Duodenal mucosa (tissue), 2 donors: ENCODE results near the gene RFTN2.
"Not testable (repeated sequence)": the region's sequence is repeated elsewhere in the genome, so short reads cannot be mapped to it uniquely, and the experiment has no call there.

Experiments
- H3K27ac ChIP-seq: one replicate; pipeline ENCODE4 v1.7.0; 2013; ENCODE audit warnings: low read depth, low read length
- H3K27me3 ChIP-seq, 2 donors: one replicate each; pipeline ENCODE4 v1.7.0; 2013; ENCODE audit warnings: low read length in 2 of 2, control low read depth in 1 of 2; ENCODE audit not compliant: insufficient read depth in 2 of 2, control insufficient read depth in 1 of 2
- H3K36me3 ChIP-seq, 2 donors: one replicate each; pipeline ENCODE4 v1.7.0; 2013; ENCODE audit warnings: low read length in 2 of 2, control low read depth in 1 of 2; ENCODE audit not compliant: insufficient read depth in 2 of 2, control insufficient read depth in 1 of 2
- H3K4me1 ChIP-seq, 2 donors: one replicate each; pipeline ENCODE4 v1.7.0; 2013; ENCODE audit warnings: low read length in 2 of 2, control low read depth in 1 of 2; ENCODE audit not compliant: insufficient read depth in 2 of 2, control insufficient read depth in 1 of 2
- H3K4me3 ChIP-seq, 2 donors: one replicate each; pipeline ENCODE4 v1.7.0; 2013; ENCODE audit warnings: low read length in 2 of 2, low read depth in 1 of 2
- H3K9ac ChIP-seq, 2 donors: one replicate each; pipeline ENCODE4 v1.7.0; 2013; ENCODE audit warnings: low read length in 2 of 2, low read depth in 1 of 2
- H3K9me3 ChIP-seq, 2 donors: one replicate each; pipeline ENCODE4 v1.7.0; 2013; ENCODE audit warnings: low read length in 2 of 2, control low read depth in 1 of 2; ENCODE audit not compliant: control insufficient read depth in 1 of 2

RFTN2 gene

DNA sequence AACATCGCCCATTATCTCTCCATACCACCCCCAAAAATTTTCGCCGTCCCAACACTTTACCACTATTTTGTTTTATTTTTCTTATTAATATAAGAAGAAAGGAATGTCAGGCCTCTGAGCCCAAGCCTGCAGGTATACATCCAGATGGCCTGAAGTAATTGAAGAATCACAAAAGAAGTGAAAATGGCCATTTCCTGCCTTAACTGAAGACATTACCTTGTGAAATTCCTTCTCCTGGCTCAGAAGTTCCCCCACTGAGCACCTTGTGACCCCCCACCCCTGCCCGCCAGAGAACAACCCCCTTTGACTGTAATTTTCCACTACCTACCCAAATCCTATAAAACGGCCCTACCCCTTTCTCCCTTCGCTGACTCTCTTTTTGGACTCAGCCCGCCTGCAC is 88.1 kb downstream of the RFTN2 start:
- not testable (repeated sequence) for H3K9ac ChIP-seq, H3K4me1 ChIP-seq, H3K36me3 ChIP-seq, H3K4me3 ChIP-seq, H3K27me3 ChIP-seq, H3K9me3 ChIP-seq, H3K27ac ChIP-seq

- H3K9me3 ChIP-seq, H3K27ac ChIP-seq, H3K4me1 ChIP-seq, H3K4me3 ChIP-seq, H3K9ac ChIP-seq, H3K36me3 ChIP-seq, H3K27me3 ChIP-seq: not testable (repeated sequence)
Observed at GRCh38 chr2:197580166-197580565, 95.2 kb downstream of the RFTN2 start.

DNA sequence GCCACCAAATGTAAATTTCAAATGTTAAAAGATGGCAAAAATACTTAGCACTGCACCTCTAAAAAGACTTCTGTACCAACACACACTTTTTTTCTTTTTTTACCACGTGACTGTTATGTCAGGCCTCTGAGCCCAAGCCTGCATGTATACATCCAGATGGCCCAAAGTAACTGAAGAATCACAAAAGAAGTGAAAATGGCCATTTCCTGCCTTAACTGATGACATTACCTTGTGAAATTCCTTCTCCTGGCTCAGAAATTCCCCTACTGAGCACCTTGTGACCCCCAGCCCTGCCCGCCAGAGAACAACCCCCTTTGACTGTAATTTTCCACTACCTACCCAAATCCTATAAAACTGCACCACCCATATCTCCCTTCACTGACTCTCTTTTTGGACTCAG is 97.1 kb downstream of the RFTN2 start:
- not testable (repeated sequence) for H3K9me3 ChIP-seq, H3K27me3 ChIP-seq, H3K4me1 ChIP-seq, H3K4me3 ChIP-seq, H3K27ac ChIP-seq, H3K9ac ChIP-seq, H3K36me3 ChIP-seq

GRCh38 chr2:197577446-197577845 is 97.9 kb downstream of the RFTN2 start:
- Histone ChIP-seq H3K9ac (no peak overlapping the region), H3K27me3 (no peaks in the 10 kb centered on the region), H3K27ac (no peak overlapping the region)

GRCh38 chr2:197576631-197577030 is 98.8 kb downstream of the RFTN2 start:
- Histone ChIP-seq H3K9ac (no peak overlapping the region), H3K36me3 (no peaks in the 10 kb centered on the region), H3K4me1 (no peaks in the 10 kb centered on the region), H3K9me3 (peaks cover 7 to 8% of the 10 kb centered on the region in 2 donors), H3K4me3 (no peak overlapping the region), H3K27ac (no peak overlapping the region), H3K27me3 (no peaks in the 10 kb centered on the region)

More at GRCh38 chr2:197577446-197577845, 97.9 kb downstream of the RFTN2 start:
- Histone ChIP-seq H3K4me1 (no peaks in the 10 kb centered on the region), H3K36me3 (no peaks in the 10 kb centered on the region), H3K9me3 (peaks cover 7 to 8% of the 10 kb centered on the region in 2 donors), H3K4me3 (no peak overlapping the region)

GRCh38 chr2:197575987-197576386 is 99.4 kb downstream of the RFTN2 start:
- no peak overlapping the region for H3K27ac ChIP-seq

GRCh38 chr2:197573608-197574007 is 101.8 kb downstream of the RFTN2 start:
- Histone ChIP-seq H3K4me1 (no peaks in the 10 kb centered on the region), H3K27ac (no peak overlapping the region), H3K4me3 (no peak overlapping the region), H3K36me3 (no peaks in the 10 kb centered on the region), H3K9ac (no peak overlapping the region), H3K9me3 (peaks cover 7 to 8% of the 10 kb centered on the region in 2 donors), H3K27me3 (no peaks in the 10 kb centered on the region)

More at GRCh38 chr2:197575987-197576386, 99.4 kb downstream of the RFTN2 start:
- H3K27me3 ChIP-seq, result no peaks in the 10 kb centered on the region
- peaks cover 7 to 8% of the 10 kb centered on the region in 2 donors for H3K9me3 ChIP-seq
- H3K9ac ChIP-seq, result no peak overlapping the region
- no peaks in the 10 kb centered on the region for H3K4me1 ChIP-seq
- no peaks in the 10 kb centered on the region for H3K36me3 ChIP-seq
- H3K4me3 ChIP-seq, result no peak overlapping the region

GRCh38 chr2:197571627-197572271 is 103.6 kb downstream of the RFTN2 start:
- H3K4me3 ChIP-seq, result no peak overlapping the region
- H3K9me3 ChIP-seq, result peaks cover 7 to 8% of the 10 kb centered on the region in 2 donors

DNA sequence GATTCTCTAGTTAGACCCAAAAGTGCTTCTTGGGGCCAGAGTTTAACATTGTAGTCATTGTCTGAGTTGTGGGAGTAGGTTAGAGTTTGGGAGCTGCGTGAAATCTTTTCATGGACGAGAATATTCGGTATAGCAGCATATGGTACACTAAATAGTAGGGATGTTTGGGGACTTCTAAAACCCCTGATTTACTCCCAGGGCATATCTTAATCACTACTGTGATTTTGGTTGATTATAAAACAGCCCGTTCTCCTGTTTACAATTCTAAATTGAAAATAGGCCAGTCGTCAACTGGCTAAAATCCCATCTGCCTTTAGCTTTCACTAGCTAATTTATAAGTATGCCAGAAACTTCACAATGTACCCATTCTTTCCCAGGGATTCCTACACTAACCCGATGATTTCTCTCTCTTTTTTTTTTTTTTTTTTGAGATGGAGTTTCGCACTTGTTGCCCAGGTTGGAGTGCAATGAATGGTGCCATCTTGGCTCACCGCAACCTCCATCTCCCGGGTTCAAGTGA is 115.2 kb downstream of the RFTN2 start:
- no peak overlapping the region for H3K27ac ChIP-seq
- H3K27me3 ChIP-seq, result no peaks in the 10 kb centered on the region
- H3K4me3 ChIP-seq, result no peak overlapping the region
- H3K4me1 ChIP-seq, result no peaks in the 10 kb centered on the region
- H3K36me3 ChIP-seq, result peaks cover 0 to 7% of the 10 kb centered on the region in 2 donors
- H3K9me3 ChIP-seq, result no peaks in the 10 kb centered on the region
- no peak overlapping the region for H3K9ac ChIP-seq

More at GRCh38 chr2:197571627-197572271, 103.6 kb downstream of the RFTN2 start:
- Histone ChIP-seq H3K4me1 (no peaks in the 10 kb centered on the region), H3K27me3 (no peaks in the 10 kb centered on the region), H3K27ac (no peak overlapping the region), H3K9ac (no peak overlapping the region), H3K36me3 (no peaks in the 10 kb centered on the region)

- Histone ChIP-seq H3K9ac (no peak overlapping the region), H3K27ac (no peak overlapping the region), H3K36me3 (peaks cover 0 to 7% of the 10 kb centered on the region in 2 donors), H3K27me3 (no peaks in the 10 kb centered on the region), H3K4me3 (no peak overlapping the region), H3K4me1 (no peaks in the 10 kb centered on the region), H3K9me3 (no peaks in the 10 kb centered on the region)
Observed at GRCh38 chr2:197559681-197560080, 115.7 kb downstream of the RFTN2 start.
